ENCODE results near the gene GRB7. TPM values are rescaled to one million over a fixed set of nuclear protein-coding genes. Genes with fewer than 3 reads are reported as not detected.

The GRB7 gene
- total RNA-seq, 1 donor from 2014 or later: not detected

- Mint-ChIP-seq H3K9me3 (no peaks in the 10 kb centered on the region), H3K27me3 (ENCODE audit: low read depth) (peaks cover 34% of the 10 kb centered on the region), H3K4me3 (no peak overlapping the region), H3K4me1 (no peaks in the 10 kb centered on the region), H3K36me3 (ENCODE audit: low read depth) (no peaks in the 10 kb centered on the region), H3K27ac (ENCODE audit: unreplicated experiment) (no peak overlapping the region)
- no peak for DNase-seq (ENCODE audit: low read depth, low spot score)
- TF ChIP-seq, protein P1, sequence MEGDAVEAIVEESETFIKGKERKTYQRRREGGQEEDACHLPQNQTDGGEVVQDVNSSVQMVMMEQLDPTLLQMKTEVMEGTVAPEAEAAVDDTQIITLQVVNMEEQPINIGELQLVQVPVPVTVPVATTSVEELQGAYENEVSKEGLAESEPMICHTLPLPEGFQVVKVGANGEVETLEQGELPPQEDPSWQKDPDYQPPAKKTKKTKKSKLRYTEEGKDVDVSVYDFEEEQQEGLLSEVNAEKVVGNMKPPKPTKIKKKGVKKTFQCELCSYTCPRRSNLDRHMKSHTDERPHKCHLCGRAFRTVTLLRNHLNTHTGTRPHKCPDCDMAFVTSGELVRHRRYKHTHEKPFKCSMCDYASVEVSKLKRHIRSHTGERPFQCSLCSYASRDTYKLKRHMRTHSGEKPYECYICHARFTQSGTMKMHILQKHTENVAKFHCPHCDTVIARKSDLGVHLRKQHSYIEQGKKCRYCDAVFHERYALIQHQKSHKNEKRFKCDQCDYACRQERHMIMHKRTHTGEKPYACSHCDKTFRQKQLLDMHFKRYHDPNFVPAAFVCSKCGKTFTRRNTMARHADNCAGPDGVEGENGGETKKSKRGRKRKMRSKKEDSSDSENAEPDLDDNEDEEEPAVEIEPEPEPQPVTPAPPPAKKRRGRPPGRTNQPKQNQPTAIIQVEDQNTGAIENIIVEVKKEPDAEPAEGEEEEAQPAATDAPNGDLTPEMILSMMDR (conservative IDR thresholded peaks at IDR 0.05): no peak
These were observed 56.7 kb downstream of the GRB7 start for GRCh38 chr17:39794249-39794970.

Small RNA genes within 50 kb of the gene (microRNA-seq; reads per million reads assigned to microRNA genes)
- not detected for gene MIR4728

Other genes with a start within 250 kb of the GRB7 start
- gene NEUROD2, start 130.0 kb upstream of the GRB7 start, total RNA-seq: not detected in 2 replicates
- not detected in 2 replicates for gene PPP1R1B, start 111.0 kb upstream of the GRB7 start, total RNA-seq
- gene STARD3, start 100.8 kb upstream of the GRB7 start, total RNA-seq: 60.6 and 64.8 TPM in 2 replicates
- 1.9 and 2.8 TPM in 2 replicates for gene TCAP, start 72.6 kb upstream of the GRB7 start, total RNA-seq
- gene PNMT, start 69.5 kb upstream of the GRB7 start, total RNA-seq: 0.84 and 0.86 TPM in 2 replicates
- 18.2 and 21.7 TPM in 2 replicates for gene PGAP3, start 49.9 kb upstream of the GRB7 start, total RNA-seq
- 78.4 and 82.9 TPM in 2 replicates for gene ERBB2, start 37.9 kb upstream of the GRB7 start, total RNA-seq
- 35.6 and 36.8 TPM in 2 replicates for gene MIEN1, start 7.4 kb upstream of the GRB7 start, total RNA-seq
- not detected in 2 replicates for gene IKZF3, start 126.4 kb downstream of the GRB7 start, total RNA-seq
- gene ZPBP2, start 130.3 kb downstream of the GRB7 start, total RNA-seq: not detected in 2 replicates
- gene GSDMB, start 180.7 kb downstream of the GRB7 start, total RNA-seq: 7.9 and 8.8 TPM in 2 replicates
- gene ORMDL3, start 189.7 kb downstream of the GRB7 start, total RNA-seq: 42.2 and 47.8 TPM in 2 replicates
- not detected in 2 replicates for gene LRRC3C, start 189.8 kb downstream of the GRB7 start, total RNA-seq
- not detected in 2 replicates for gene GSDMA, start 225.1 kb downstream of the GRB7 start, total RNA-seq
- 157 and 158 TPM in 2 replicates for gene PSMD3, start 242.9 kb downstream of the GRB7 start, total RNA-seq